GM12878 (cell line): Measurements from ENCODE around the gene POFUT2. TPM values are rescaled to one million over a fixed set of nuclear protein-coding genes. Genes with fewer than 3 reads are reported as not detected.

Experiments
- ATAC-seq: fragments of 200-7000 bp; cut with Tn5 transposase; 3 replicates; pipeline ENCODE4 v1.9.1; 2020; ENCODE audit warnings: mild to moderate bottlenecking, moderate library complexity
- BruUV-seq: library from RNA; stranded (reverse); fragments of 400-500 nt; replicated peaks from 2 replicates; lab custom pipeline; 2021; lab: Mats Ljungman, UMichigan
- CTCF ChIA-PET: fragments of 300-600 bp; sonication (Branson Sonifier 250); formaldehyde crosslinking; extraction: SDS; loops from one replicate; lab custom pipeline; 2021; ENCODE audit warnings: inconsistent platforms; lab: Yijun Ruan, JAX
- POLR2A ChIA-PET: fragments of 350-600 bp; formaldehyde crosslinking; extraction: SDS; loops from one replicate; lab custom pipeline; 2021; ENCODE audit warnings: inconsistent platforms; lab: Charles Lee
- RAD21 ChIA-PET: fragments of 300-600 bp; sonication (Branson Sonifier 250); formaldehyde crosslinking; loops from one replicate; lab custom pipeline; 2023; ENCODE audit warnings: antibody characterized with exemption; ENCODE audit not compliant: unreplicated experiment; lab: Charles Lee
- SMC1A ChIA-PET: fragments of 300-600 bp; sonication (Branson Sonifier 250); formaldehyde crosslinking; loops from one replicate; lab custom pipeline; 2023; ENCODE audit not compliant: unreplicated experiment, uncharacterized antibody; lab: Charles Lee
- DNase-seq: peaks from one replicate; pipeline ENCODE4 v3.0.0-alpha.2; 2011; ENCODE audit warnings: low read depth, low spot score
- FAIRE-seq: peaks from 3 replicates; lab custom pipeline; 2011; peaks lifted over from hg19 to GRCh38; lab: Jason Lieb, UNC
- H2AFZ ChIP-seq: 2 replicates; pipeline ENCODE4 v1.6.0; 2011; ENCODE audit warnings: low read depth, low read length, control low read depth; ENCODE audit not compliant: control insufficient read depth
- H3K27ac ChIP-seq: 2 replicates; pipeline ENCODE4 v1.5.1; 2011; ENCODE audit warnings: control low read depth; ENCODE audit not compliant: control insufficient read depth, insufficient read depth
- H3K27me3 ChIP-seq, 2 experiments: replicated peaks in 1 of 2; 2 replicates each; pipeline versions ENCODE4 v1.6.0 to v1.6.1; 2011; ENCODE audit warnings: low read length in 1 of 2; ENCODE audit not compliant: control insufficient read depth in 2 of 2, insufficient read depth in 2 of 2
- H3K36me3 ChIP-seq, 2 experiments: 2 replicates each; pipeline ENCODE4 v1.5.1; 2011; ENCODE audit warnings: low read length in 1 of 2; ENCODE audit not compliant: control insufficient read depth in 2 of 2, insufficient read depth in 2 of 2
- H3K4me1 ChIP-seq: 2 replicates; pipeline ENCODE4 v1.6.1; 2011; ENCODE audit warnings: mild to moderate bottlenecking, low read length, moderate library complexity, mixed read lengths; ENCODE audit not compliant: control insufficient read depth, insufficient read depth
- H3K4me2 ChIP-seq: 2 replicates; pipeline ENCODE4 v1.6.0; 2011; ENCODE audit warnings: control low read depth; ENCODE audit not compliant: control insufficient read depth, insufficient read depth
- H3K4me3 ChIP-seq: fragments of 200-600 bp; sonication (generic); 2 replicates; pipeline ENCODE4 v1.5.1; 2016
- H3K79me2 ChIP-seq: 2 replicates; pipeline ENCODE4 v1.6.0; 2011; ENCODE audit warnings: low read length; ENCODE audit not compliant: control insufficient read depth, insufficient read depth
- H3K9ac ChIP-seq: 2 replicates; pipeline ENCODE4 v1.8.0; 2011; ENCODE audit warnings: low read length, control low read depth, mixed read lengths; ENCODE audit not compliant: control insufficient read depth, insufficient read depth
- H3K9me3 ChIP-seq: replicated peaks from 3 replicates; pipeline ENCODE4 v1.5.1; 2011; ENCODE audit warnings: mild to moderate bottlenecking, low read length; ENCODE audit not compliant: control insufficient read depth, insufficient read depth
- H4K20me1 ChIP-seq: 2 replicates; pipeline ENCODE4 v1.6.0; 2011; ENCODE audit not compliant: control insufficient read depth, insufficient read depth
- CHD1 ChIP-seq: IDR thresholded peaks from 2 replicates; pipeline ENCODE4 v1.6.1; 2012; ENCODE audit warnings: low read depth, low read length, improper control_type of control experiment
- CREM ChIP-seq: IDR thresholded peaks from 2 replicates; pipeline ENCODE4 v1.6.1; 2014; ENCODE audit warnings: antibody characterized with exemption, low read depth
- EP300 ChIP-seq, 2 experiments: fragments of 150-350 bp in 1 of 2; IDR thresholded peaks; 2 replicates each; pipeline ENCODE4 v1.6.1; 2011 to 2012; ENCODE audit warnings: low read depth in 2 of 2, low read length in 2 of 2, borderline replicate concordance in 1 of 2, improper control_type of control experiment in 1 of 2, inconsistent platforms in 1 of 2; ENCODE audit not compliant: control insufficient read depth in 1 of 2
- ESRRA ChIP-seq: IDR thresholded peaks from 2 replicates; pipeline ENCODE4 v1.6.1; 2012; ENCODE audit warnings: mild to moderate bottlenecking, low read length, improper control_type of control experiment
- JUNB ChIP-seq: IDR thresholded peaks from 2 replicates; pipeline ENCODE4 v1.6.1; 2016; ENCODE audit warnings: antibody characterized with exemption, mild to moderate bottlenecking
- KLF5 ChIP-seq: fragments of 450-650 bp; IDR thresholded peaks from 2 replicates; pipeline ENCODE4 v1.6.1; 2014; ENCODE audit warnings: mild to moderate bottlenecking; ENCODE audit not compliant: partially characterized antibody
- NFYA ChIP-seq: IDR thresholded peaks from 2 replicates; pipeline ENCODE4 v1.6.1; 2011; ENCODE audit warnings: low read depth, mild to moderate bottlenecking, low read length, improper control_type of control experiment, borderline replicate concordance
- PAX8 ChIP-seq: fragments of 450-650 bp; IDR thresholded peaks from 2 replicates; pipeline ENCODE4 v1.6.1; 2017; ENCODE audit warnings: mild to moderate bottlenecking, moderate library complexity
- RB1 ChIP-seq: fragments of 450-650 bp; formaldehyde crosslinking; IDR thresholded peaks from 2 replicates; pipeline ENCODE4 v1.6.1; 2017; ENCODE audit warnings: mild to moderate bottlenecking, borderline replicate concordance
- RBBP5 ChIP-seq: fragments of 200-600 bp; sonication (generic); conservative IDR thresholded peaks from 2 replicates; pipeline ENCODE4 v1.6.1; 2016
- ZNF207 ChIP-seq: fragments of 450-650 bp; IDR thresholded peaks from 2 replicates; pipeline ENCODE4 v1.6.1; 2014; ENCODE audit warnings: antibody characterized with exemption, mild to moderate bottlenecking, borderline replicate concordance
- WGBS: methylation state at CpG from one replicate; pipeline ENCODE4 v1.1.6; 2016; ENCODE audit warnings: low lambda C conversion rate; ENCODE audit not compliant: insufficient replicate concordance, insufficient coverage; ENCODE audit errors: missing lambda C conversion rate; 5-methylcytosine and 5-hydroxymethylcytosine counted together
- in situ Hi-C: fragments of 300-500 bp; cut with MboI; formaldehyde crosslinking; loops from 9 replicates; pipeline ENCODE4 v1.14.3; 2018; ENCODE audit warnings: mixed read lengths
- intact Hi-C: fragments of 100-400 bp; cut with micrococcal nuclease; formaldehyde crosslinking; loops from one replicate; pipeline ENCODE4 v1.14.2; 2022; ENCODE audit not compliant: unreplicated experiment
- polyA plus RNA-seq, 11 experiments: library from polyadenylated mRNA; depleted of rRNA in 4 of 11; unstranded in 6 of 11; stranded (reverse) in 5 of 11; fragments of >200 nt; fragmentation: Nextera tagmentation in 4 of 11; fragmentation: Illumina TruSeq in 1 of 11; extraction: Ambion mirVana in 4 of 11; extraction: Trizol in 1 of 11; gene quantifications; 1 replicate in 1 of 11; 2 replicates in 10 of 11; pipeline versions ENCODE4 v1.2.1 to v1.2.3, GENCODE V29; 2011 to 2016; ENCODE audit warnings: inconsistent platforms in 2 of 11, missing spikeins in 2 of 11, low read depth in 1 of 11
- total RNA-seq, 4 experiments: library from RNA; depleted of rRNA in 3 of 4; stranded (reverse); fragments of >200 nt in 3 of 4; fragmentation: Illumina TruSeq in 1 of 4; extraction: Trizol in 1 of 4; gene quantifications; 2 replicates each; pipeline versions ENCODE4 v1.2.1 to v1.2.3, GENCODE V29; 2013 to 2021
- TF ChIP-seq, protein P1 (sequence below): IDR thresholded peaks from 2 replicates; pipeline ENCODE4 v1.6.1; 2011; ENCODE audit warnings: borderline replicate concordance, low read depth, mild to moderate bottlenecking, moderate library complexity, low read length; ENCODE audit not compliant: insufficient read depth, poor library complexity, severe bottlenecking
- TF ChIP-seq, protein P2 (sequence below): IDR thresholded peaks from 2 replicates; pipeline ENCODE4 v1.6.1; 2011; ENCODE audit warnings: mild to moderate bottlenecking, low read depth, low read length, moderate library complexity; ENCODE audit not compliant: insufficient replicate concordance

Gene POFUT2
- total and polyA plus RNA-seq, 10 of the 15 experiments (the other 5 are each of a cell fraction or from before 2014, with no cell fraction given), result 1.2 to 15.1 (median 6.8) TPM

GRCh38 chr21:45263534-45263933 lies 24.2 kb downstream of the POFUT2 start:
- no peak overlapping the region for H3K4me2 ChIP-seq
- no peak overlapping the region for H2AFZ ChIP-seq
- ChIA-PET RAD21 (no interaction called here), POLR2A (no interaction called here), CTCF (no interaction called here), SMC1A (no interaction called here)
- H3K9ac ChIP-seq, result no peak overlapping the region
- H3K79me2 ChIP-seq, result no peaks in the 10 kb centered on the region
- no peaks in the 10 kb centered on the region for H4K20me1 ChIP-seq
- intact Hi-C loops, result no loop called here
- ATAC-seq (no peak), DNase-seq (no peak), FAIRE-seq (no peak)
- H3K9me3 ChIP-seq, result no peaks in the 10 kb centered on the region
- TF ChIP-seq JUNB (no peak), CREM (no peak), NFYA (no peak), KLF5 (no peak), CHD1 (no peak), ESRRA (no peak), PAX8 (no peak), ZNF207 (no peak), EP300 (IDR thresholded peaks at IDR 0.05; ENCODE audit: borderline replicate concordance in 1 of 2, control insufficient read depth in 1 of 2, low read depth in 2 of 2, low read length in 2 of 2) (no peak), RBBP5 (no peak), RB1 (no peak)
- TF ChIP-seq, protein P1, sequence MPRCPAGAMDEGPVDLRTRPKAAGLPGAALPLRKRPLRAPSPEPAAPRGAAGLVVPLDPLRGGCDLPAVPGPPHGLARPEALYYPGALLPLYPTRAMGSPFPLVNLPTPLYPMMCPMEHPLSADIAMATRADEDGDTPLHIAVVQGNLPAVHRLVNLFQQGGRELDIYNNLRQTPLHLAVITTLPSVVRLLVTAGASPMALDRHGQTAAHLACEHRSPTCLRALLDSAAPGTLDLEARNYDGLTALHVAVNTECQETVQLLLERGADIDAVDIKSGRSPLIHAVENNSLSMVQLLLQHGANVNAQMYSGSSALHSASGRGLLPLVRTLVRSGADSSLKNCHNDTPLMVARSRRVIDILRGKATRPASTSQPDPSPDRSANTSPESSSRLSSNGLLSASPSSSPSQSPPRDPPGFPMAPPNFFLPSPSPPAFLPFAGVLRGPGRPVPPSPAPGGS, result no peak
- TF ChIP-seq, protein P2, sequence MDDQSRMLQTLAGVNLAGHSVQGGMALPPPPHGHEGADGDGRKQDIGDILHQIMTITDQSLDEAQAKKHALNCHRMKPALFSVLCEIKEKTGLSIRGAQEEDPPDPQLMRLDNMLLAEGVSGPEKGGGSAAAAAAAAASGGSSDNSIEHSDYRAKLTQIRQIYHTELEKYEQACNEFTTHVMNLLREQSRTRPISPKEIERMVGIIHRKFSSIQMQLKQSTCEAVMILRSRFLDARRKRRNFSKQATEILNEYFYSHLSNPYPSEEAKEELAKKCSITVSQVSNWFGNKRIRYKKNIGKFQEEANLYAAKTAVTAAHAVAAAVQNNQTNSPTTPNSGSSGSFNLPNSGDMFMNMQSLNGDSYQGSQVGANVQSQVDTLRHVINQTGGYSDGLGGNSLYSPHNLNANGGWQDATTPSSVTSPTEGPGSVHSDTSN, result no peak
- H3K4me1 ChIP-seq, result peaks cover 5% of the 10 kb centered on the region
- H3K4me3 ChIP-seq, result no peak overlapping the region
- no peak overlapping the region for H3K27ac ChIP-seq
- no TSS peak for BruUV-seq
- H3K27me3 ChIP-seq, result no peaks in the 10 kb centered on the region
- H3K36me3 ChIP-seq, result peaks cover 8 to 17% of the 10 kb centered on the region in 2 experiments; a peak in 3 of 4 replicates
- in situ Hi-C loops, result no loop called here
- 79% methylated on average over 6 of the region's 6 CpGs for WGBS
